C1 segment of cervical spinal cord (tissue), 14 donors: ENCODE measurements around the gene CTU2.
"Not testable (repeated sequence)": the region's sequence is repeated elsewhere in the genome, so short reads cannot be mapped to it uniquely, and the experiment has no call there.

ENCODE experiments used
- DNase-seq, 14 donors: peaks; one replicate each; lab custom pipeline; 2025; lab: John Stamatoyannopoulos, UW

CTU2 gene

GRCh38 chr16:88706229-88706964 lies at the start of gene CTU2, which contains the start of gene RNF166:
Gene CTU2 (plus strand): TSS chr16:88706503. CDS start chr16:88706531, 28 bp downstream.
Gene RNF166 (minus strand): TSS chr16:88706408. CDS start chr16:88706325, 83 bp downstream.
- peak; percentile 17 to 92 (median 73) for DNase-seq

GRCh38 chr16:88657371-88657770 lies 48.9 kb upstream of the CTU2 start:
- DNase-seq = no peak

- DNase-seq = no peak
These were observed 47.6 kb upstream of the CTU2 start for GRCh38 chr16:88658714-88659113.

- DNase-seq = no peak
These were observed 47.1 kb upstream of the CTU2 start for GRCh38 chr16:88659160-88659559.

- no peak for DNase-seq
These were observed 44.8 kb upstream of the CTU2 start for GRCh38 chr16:88661468-88661867.

- peak in 1 of 14 donors; percentile 42 for DNase-seq
These were observed 44.0 kb upstream of the CTU2 start for GRCh38 chr16:88662222-88662842.

GRCh38 chr16:88662843-88663606 lies 43.3 kb upstream of the CTU2 start, which contains the start of gene MVD:
Gene MVD (minus strand): TSS chr16:88663091. CDS start chr16:88663080, 11 bp downstream.
- peak; percentile 78 to 99 (median 96) for DNase-seq

- DNase-seq = no peak
These were observed 41.2 kb upstream of the CTU2 start for GRCh38 chr16:88665148-88665547.

- DNase-seq = no peak
These were observed 40.7 kb upstream of the CTU2 start for GRCh38 chr16:88665570-88665969.

GRCh38 chr16:88667461-88667860 lies 38.8 kb upstream of the CTU2 start:
- no peak for DNase-seq

GRCh38 chr16:88669493-88669892 lies 36.8 kb upstream of the CTU2 start:
- not testable (repeated sequence) for DNase-seq

- DNase-seq = no peak
These were observed 36.3 kb upstream of the CTU2 start for GRCh38 chr16:88669980-88670379.

- DNase-seq = no peak
These were observed 34.5 kb upstream of the CTU2 start for GRCh38 chr16:88671806-88672205.

GRCh38 chr16:88672776-88673175 lies 33.5 kb upstream of the CTU2 start:
- no peak for DNase-seq

- no peak for DNase-seq
These were observed 32.5 kb upstream of the CTU2 start for GRCh38 chr16:88673716-88674379.

- peak in 1 of 14 donors; percentile 26 for DNase-seq
These were observed 29.6 kb upstream of the CTU2 start for GRCh38 chr16:88676502-88677242.

GRCh38 chr16:88677721-88678120 lies 28.6 kb upstream of the CTU2 start:
- DNase-seq = peak in 1 of 14 donors; percentile 45

- DNase-seq = peak in 2 of 14 donors; percentile 23 to 45
These were observed 27.9 kb upstream of the CTU2 start for GRCh38 chr16:88678224-88678979.

GRCh38 chr16:88680554-88681083 lies 25.7 kb upstream of the CTU2 start:
- DNase-seq = no peak
